H1 (cell line): Measurements from ENCODE around the gene PJVK. TPM values are rescaled to one million over a fixed set of nuclear protein-coding genes. Genes with fewer than 3 reads are reported as not detected.

ENCODE experiments used
- BACH1 ChIP-seq: IDR thresholded peaks from 2 replicates; pipeline ENCODE4 v1.6.1; 2012; ENCODE audit warnings: low read length, improper control_type of control experiment
- CEBPB ChIP-seq: IDR thresholded peaks from 2 replicates; pipeline ENCODE4 v1.6.1; 2012; ENCODE audit warnings: low read depth, low read length
- CTCF ChIP-seq, 3 experiments: IDR thresholded peaks; 1 replicate in 2 of 3; 2 replicates in 1 of 3; pipeline versions ENCODE4 v1.5.1 to v1.6.1; 2011; ENCODE audit warnings: low read length in 3 of 3, mild to moderate bottlenecking in 3 of 3, inconsistent platforms in 2 of 3, low read depth in 1 of 3, moderate library complexity in 1 of 3; ENCODE audit not compliant: insufficient read depth in 1 of 3; ENCODE audit errors: control extremely low read depth in 1 of 3
- MAX ChIP-seq: IDR thresholded peaks from 2 replicates; pipeline ENCODE4 v1.6.1; 2012; ENCODE audit warnings: inconsistent platforms
- PHF8 ChIP-seq: fragments of 200-600 bp; sonication (generic); conservative IDR thresholded peaks from 2 replicates; pipeline ENCODE4 v1.7.1; 2012; ENCODE audit warnings: low read depth, mild to moderate bottlenecking, inconsistent platforms, low read length, moderate library complexity
- RAD21 ChIP-seq, 2 experiments: IDR thresholded peaks in 1 of 2; conservative IDR thresholded peaks in 1 of 2; 2 replicates each; pipeline ENCODE4 v1.6.1; 2011; ENCODE audit warnings: low read depth in 2 of 2, low read length in 2 of 2, improper control_type of control experiment in 1 of 2, inconsistent platforms in 1 of 2, mild to moderate bottlenecking in 1 of 2, moderate library complexity in 1 of 2
- polyA plus RNA-seq, 7 experiments: library from polyadenylated mRNA; depleted of rRNA in 3 of 7; stranded (reverse) in 5 of 7; unstranded in 2 of 7; fragments of >200 nt in 5 of 7; fragments of 200-250 nt in 2 of 7; gene quantifications; 1 replicate in 5 of 7; 2 replicates in 1 of 7; 4 replicates in 1 of 7; pipeline versions ENCODE4 v1.2.1 to v1.2.3, GENCODE V29; 2011 to 2013; ENCODE audit warnings: missing spikeins in 2 of 7, mixed read lengths in 2 of 7
- total RNA-seq: library from RNA; stranded (reverse); fragmentation: NEBNext Ultra II Directional; extraction: Animal tissue kit (Norgen Biotek cat#: 25700); gene quantifications from 2 replicates; pipeline ENCODE4 v1.2.1, GENCODE V29; 2021

The PJVK gene
- total and polyA plus RNA-seq, 2 of the 8 experiments (the other 6 are each of a cell fraction or from before 2014, with no cell fraction given): 2.4 to 2.8 TPM

GRCh38 chr2:178478439-178479274 lies 27.5 kb downstream of the PJVK start, which contains the start of gene FKBP7 (continued):
- peak; percentile 93 for TF ChIP-seq BACH1
- TF ChIP-seq CTCF (IDR thresholded peaks at IDR 0.05; ENCODE audit: control extremely low read depth in 1 of 3, insufficient read depth in 1 of 3, low read depth in 1 of 3, low read length in 3 of 3): peak; percentile 64 to 80 (median 72)
- TF ChIP-seq CEBPB: 0 out of 2 replicates have a peak, but pooled peaks have one; percentile 1
- peak; percentile 63 for TF ChIP-seq PHF8
- peak; percentile 60 to 61 for TF ChIP-seq RAD21 (IDR thresholded peaks at IDR 0.05 in 1 of 2, conservative IDR thresholded peaks at IDR 0.05 in 1 of 2; ENCODE audit: low read depth in 2 of 2, low read length in 2 of 2)
- peak; percentile 68 for TF ChIP-seq MAX
- TF ChIP-seq, all 59 proteins: peak for 18
